SK-N-SH treated with all-trans-retinoic acid at 6 μM for 48 hours (cell line): ENCODE results near the gene SP3.

ENCODE experiments used
- BACH2 ChIP-seq: fragments of 250-450 bp; sonication (Bioruptor Pico); IDR thresholded peaks from 2 replicates; pipeline ENCODE4 v1.9.0; 2021; ENCODE audit warnings: mild to moderate bottlenecking, borderline replicate concordance
- CREB5 ChIP-seq: fragments of 250-450 bp; sonication (Bioruptor Pico); IDR thresholded peaks from 2 replicates; pipeline ENCODE4 v1.5.1; 2020; ENCODE audit warnings: low read depth, mild to moderate bottlenecking, moderate library complexity
- CSDC2 ChIP-seq: fragments of 250-450 bp; sonication (Bioruptor Pico); IDR thresholded peaks from 2 replicates; pipeline ENCODE4 v1.5.0; 2020; ENCODE audit warnings: mild to moderate bottlenecking, moderate library complexity
- CSRNP3 ChIP-seq: fragments of 250-450 bp; sonication (Bioruptor Pico); IDR thresholded peaks from 2 replicates; pipeline ENCODE4 v1.5.1; 2021; ENCODE audit warnings: mild to moderate bottlenecking, moderate library complexity
- ESRRG ChIP-seq: fragments of 250-450 bp; sonication (Bioruptor Pico); IDR thresholded peaks from 2 replicates; pipeline ENCODE4 v1.6.1; 2021; ENCODE audit warnings: mild to moderate bottlenecking
- PATZ1 ChIP-seq: fragments of 250-450 bp; sonication (Bioruptor Pico); IDR thresholded peaks from 2 replicates; pipeline ENCODE4 v1.8.0; 2020; ENCODE audit warnings: mild to moderate bottlenecking, moderate library complexity, borderline replicate concordance
- POU6F1 ChIP-seq: fragments of 250-450 bp; sonication (Bioruptor Pico); IDR thresholded peaks from 2 replicates; pipeline ENCODE4 v1.8.0; 2021; ENCODE audit warnings: low read depth, mild to moderate bottlenecking, moderate library complexity, borderline replicate concordance
- SNAI2 ChIP-seq: fragments of 250-450 bp; sonication (Bioruptor Pico); IDR thresholded peaks from 2 replicates; pipeline ENCODE4 v1.5.0; 2020; ENCODE audit warnings: mild to moderate bottlenecking, moderate library complexity
- TOX ChIP-seq: fragments of 250-450 bp; sonication (Bioruptor Pico); IDR thresholded peaks from 2 replicates; pipeline ENCODE4 v1.8.0; 2021; ENCODE audit warnings: mild to moderate bottlenecking, moderate library complexity, borderline replicate concordance
- ZC3H10 ChIP-seq: fragments of 250-450 bp; sonication (Bioruptor Pico); IDR thresholded peaks from 2 replicates; pipeline ENCODE4 v1.5.1; 2021; ENCODE audit warnings: mild to moderate bottlenecking, moderate library complexity
- ZNF565 ChIP-seq: fragments of 450-650 bp; formaldehyde crosslinking; conservative IDR thresholded peaks from 2 replicates; pipeline ENCODE4 v1.5.0; 2020; ENCODE audit warnings: low read depth, mild to moderate bottlenecking, moderate library complexity
- ZNF70 ChIP-seq: fragments of 450-650 bp; formaldehyde crosslinking; IDR thresholded peaks from 2 replicates; pipeline ENCODE4 v1.5.0; 2020; ENCODE audit warnings: mild to moderate bottlenecking, moderate library complexity
- ZNF8 ChIP-seq: fragments of 450-650 bp; formaldehyde crosslinking; IDR thresholded peaks from 2 replicates; pipeline ENCODE4 v1.5.0; 2020; ENCODE audit warnings: mild to moderate bottlenecking, moderate library complexity

GRCh38 chr2:173997753-173998152 is 32.6 kb upstream of the SP3 start:
- no peak for TF ChIP-seq ZNF70
- no peak for TF ChIP-seq PATZ1 (CRISPR knock-in tag)
- TF ChIP-seq ESRRG (CRISPR knock-in tag), result no peak
- no peak for TF ChIP-seq CREB5 (CRISPR knock-in tag)
- no peak for TF ChIP-seq TOX (CRISPR knock-in tag)
- no peak for TF ChIP-seq BACH2 (CRISPR knock-in tag)
- no peak for TF ChIP-seq ZNF565 (CRISPR knock-in tag)
- TF ChIP-seq CSDC2 (CRISPR knock-in tag), result no peak
- no peak for TF ChIP-seq SNAI2 (CRISPR knock-in tag)
- no peak for TF ChIP-seq CSRNP3 (CRISPR knock-in tag)
- TF ChIP-seq POU6F1 (CRISPR knock-in tag), result no peak
- no peak for TF ChIP-seq ZC3H10
- TF ChIP-seq ZNF8, result no peak
